ENCODE data around the gene PTPN1. TPM values are rescaled to one million over a fixed set of nuclear protein-coding genes. Genes with fewer than 3 reads are reported as not detected.

Gene PTPN1
- total RNA-seq, 2 experiments from 2014 or later: 17.1 to 25.1 TPM

- ChIA-PET CTCF (ENCODE audit: unreplicated experiment) (no interaction called here), POLR2A (interaction anchor here (0.6 to 1.2 kb wide), 3 partner anchors 35 to 475 kb away, joined by 3 to 4 read pairs (median 3); no protein-coding TSS in a partner anchor)
- Histone ChIP-seq H4K20me1 (ENCODE audit: insufficient read depth, low read length) (peaks cover under 1% of the 10 kb centered on the region; the same call in 1 of the 2 replicates), H3K9me2 (ENCODE audit: insufficient read depth, low read length) (no peaks in the 10 kb centered on the region), H3K4me2 (ENCODE audit: low read length) (no peak overlapping the region), H2AFZ (ENCODE audit: low read length) (no peak overlapping the region), H3K4me1 (ENCODE audit: insufficient read depth, low read length, poor library complexity, severe bottlenecking) (peaks cover 9% of the 10 kb centered on the region), H3K27ac (ENCODE audit: low read depth, low read length, poor library complexity, severe bottlenecking) (no peak overlapping the region), H3K79me2 (ENCODE audit: insufficient read depth, low read depth, low read length) (no peaks in the 10 kb centered on the region), H3K9me3 (ENCODE audit: low read length) (no peaks in the 10 kb centered on the region), H3K36me3 (ENCODE audit: insufficient read depth, low read length) (no peaks in the 10 kb centered on the region), H3K4me3 (ENCODE audit: low read depth, low read length, poor library complexity, severe bottlenecking) (no peak overlapping the region)
- no peak for TF ChIP-seq EZH2phosphoT487 (IDR thresholded peaks at IDR 0.05; ENCODE audit: borderline replicate concordance, low read depth, low read length)
- TF ChIP-seq, protein P1, sequence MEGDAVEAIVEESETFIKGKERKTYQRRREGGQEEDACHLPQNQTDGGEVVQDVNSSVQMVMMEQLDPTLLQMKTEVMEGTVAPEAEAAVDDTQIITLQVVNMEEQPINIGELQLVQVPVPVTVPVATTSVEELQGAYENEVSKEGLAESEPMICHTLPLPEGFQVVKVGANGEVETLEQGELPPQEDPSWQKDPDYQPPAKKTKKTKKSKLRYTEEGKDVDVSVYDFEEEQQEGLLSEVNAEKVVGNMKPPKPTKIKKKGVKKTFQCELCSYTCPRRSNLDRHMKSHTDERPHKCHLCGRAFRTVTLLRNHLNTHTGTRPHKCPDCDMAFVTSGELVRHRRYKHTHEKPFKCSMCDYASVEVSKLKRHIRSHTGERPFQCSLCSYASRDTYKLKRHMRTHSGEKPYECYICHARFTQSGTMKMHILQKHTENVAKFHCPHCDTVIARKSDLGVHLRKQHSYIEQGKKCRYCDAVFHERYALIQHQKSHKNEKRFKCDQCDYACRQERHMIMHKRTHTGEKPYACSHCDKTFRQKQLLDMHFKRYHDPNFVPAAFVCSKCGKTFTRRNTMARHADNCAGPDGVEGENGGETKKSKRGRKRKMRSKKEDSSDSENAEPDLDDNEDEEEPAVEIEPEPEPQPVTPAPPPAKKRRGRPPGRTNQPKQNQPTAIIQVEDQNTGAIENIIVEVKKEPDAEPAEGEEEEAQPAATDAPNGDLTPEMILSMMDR (conservative IDR thresholded peaks at IDR 0.05; ENCODE audit: low read length): no peak
- intact Hi-C loops (cut with micrococcal nuclease; ENCODE audit: unreplicated experiment): no loop called here
- BruUV-seq (replicated peaks): no TSS peak
- no peak for DNase-seq (ENCODE audit: low spot score)
Observed at GRCh38 chr20:50551288-50551687, 41.1 kb downstream of the PTPN1 start.

GRCh38 chr20:50552979-50553378 lies 42.8 kb downstream of the PTPN1 start:
- Histone ChIP-seq H3K4me1 (ENCODE audit: insufficient read depth, low read length, poor library complexity, severe bottlenecking) (no peaks in the 10 kb centered on the region), H2AFZ (ENCODE audit: low read length) (no peak overlapping the region), H3K9me2 (ENCODE audit: insufficient read depth, low read length) (no peaks in the 10 kb centered on the region), H3K4me3 (ENCODE audit: low read depth, low read length, poor library complexity, severe bottlenecking) (no peak overlapping the region), H3K27ac (ENCODE audit: low read depth, low read length, poor library complexity, severe bottlenecking) (no peak overlapping the region), H4K20me1 (ENCODE audit: insufficient read depth, low read length) (no peaks in the 10 kb centered on the region; the same call in 1 of the 2 replicates), H3K9me3 (ENCODE audit: low read length) (no peaks in the 10 kb centered on the region), H3K4me2 (ENCODE audit: low read length) (no peak overlapping the region), H3K36me3 (ENCODE audit: insufficient read depth, low read length) (no peaks in the 10 kb centered on the region), H3K79me2 (ENCODE audit: insufficient read depth, low read depth, low read length) (no peaks in the 10 kb centered on the region)
- ChIA-PET POLR2A (no interaction called here), CTCF (ENCODE audit: unreplicated experiment) (no interaction called here)
- BruUV-seq (replicated peaks): no TSS peak
- TF ChIP-seq, protein P1 (conservative IDR thresholded peaks at IDR 0.05; ENCODE audit: low read length): no peak
- no peak for TF ChIP-seq EZH2phosphoT487 (IDR thresholded peaks at IDR 0.05; ENCODE audit: borderline replicate concordance, low read depth, low read length)
- DNase-seq (ENCODE audit: low spot score): no peak
- intact Hi-C loops (cut with micrococcal nuclease; ENCODE audit: unreplicated experiment): no loop called here

GRCh38 chr20:50554694-50555579 lies 44.8 kb downstream of the PTPN1 start:
- Histone ChIP-seq H3K9me2 (ENCODE audit: insufficient read depth, low read length) (no peaks in the 10 kb centered on the region), H3K4me3 (ENCODE audit: low read depth, low read length, poor library complexity, severe bottlenecking) (no peak overlapping the region), H2AFZ (ENCODE audit: low read length) (no peak overlapping the region), H3K9me3 (ENCODE audit: low read length) (no peaks in the 10 kb centered on the region), H3K79me2 (ENCODE audit: insufficient read depth, low read depth, low read length) (no peaks in the 10 kb centered on the region), H3K4me2 (ENCODE audit: low read length) (no peak overlapping the region), H3K4me1 (ENCODE audit: insufficient read depth, low read length, poor library complexity, severe bottlenecking) (no peaks in the 10 kb centered on the region), H3K27ac (ENCODE audit: low read depth, low read length, poor library complexity, severe bottlenecking) (no peak overlapping the region), H4K20me1 (ENCODE audit: insufficient read depth, low read length) (no peaks in the 10 kb centered on the region), H3K36me3 (ENCODE audit: insufficient read depth, low read length) (no peaks in the 10 kb centered on the region)
- intact Hi-C loops (cut with micrococcal nuclease; ENCODE audit: unreplicated experiment): no loop called here
- ChIA-PET CTCF (ENCODE audit: unreplicated experiment) (no interaction called here), POLR2A (no interaction called here)
- DNase-seq (ENCODE audit: low spot score): no peak
- BruUV-seq (replicated peaks): no TSS peak
- TF ChIP-seq, protein P1 (conservative IDR thresholded peaks at IDR 0.05; ENCODE audit: low read length): no peak
- no peak for TF ChIP-seq EZH2phosphoT487 (IDR thresholded peaks at IDR 0.05; ENCODE audit: borderline replicate concordance, low read depth, low read length)
